GM15510 (cell line): ENCODE results near the gene NAMPT.

Experiments used
- POLR2A ChIP-seq: IDR thresholded peaks from 3 replicates; pipeline ENCODE4 v1.6.1; 2011; ENCODE audit warnings: borderline replicate concordance; ENCODE audit not compliant: insufficient read length; ENCODE audit errors: extremely low read depth

Gene NAMPT

GRCh38 chr7:106223156-106223555 is 61.6 kb downstream of the NAMPT start:
- TF ChIP-seq POLR2A = no peak

DNA sequence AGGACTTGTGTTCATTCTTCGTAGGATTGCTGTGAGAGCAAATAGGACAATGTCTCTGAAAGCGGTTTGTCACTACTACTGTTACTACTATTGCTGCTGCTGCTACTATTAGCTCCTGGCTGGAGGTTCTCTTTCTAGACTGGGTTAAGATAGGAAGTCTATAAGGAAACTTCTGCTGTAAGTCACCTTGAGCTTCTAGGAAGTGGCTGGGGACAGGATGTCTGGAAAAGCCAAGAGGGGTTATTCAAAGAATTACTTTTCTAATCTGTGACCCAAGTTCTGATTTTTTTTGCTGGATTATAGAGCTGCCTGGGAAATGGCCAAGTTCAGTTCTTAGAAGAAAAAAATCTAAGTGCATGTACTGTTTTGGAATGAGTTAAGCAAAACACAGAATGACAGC is 62.2 kb downstream of the NAMPT start:
- no peak for TF ChIP-seq POLR2A

DNA sequence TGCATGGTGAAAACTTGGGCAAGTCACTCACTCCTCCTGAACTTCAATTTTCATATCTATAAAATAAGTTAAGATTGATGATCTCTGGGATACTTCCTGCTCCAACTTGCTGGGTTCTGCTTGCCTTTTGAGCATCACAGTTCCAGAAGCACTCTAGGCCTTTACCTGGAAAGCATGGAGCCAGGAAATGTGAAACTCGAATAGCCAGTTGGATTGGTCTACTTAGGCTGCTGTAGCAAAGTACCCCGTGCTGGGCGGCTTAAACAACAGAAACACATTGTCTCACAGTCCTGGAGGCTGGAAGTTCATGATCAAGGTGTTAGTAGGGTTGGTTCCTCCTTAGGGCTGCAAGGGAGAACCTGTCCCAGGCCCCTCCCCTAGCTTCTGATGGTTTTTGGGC is 64.5 kb downstream of the NAMPT start:
- no peak for TF ChIP-seq POLR2A

DNA sequence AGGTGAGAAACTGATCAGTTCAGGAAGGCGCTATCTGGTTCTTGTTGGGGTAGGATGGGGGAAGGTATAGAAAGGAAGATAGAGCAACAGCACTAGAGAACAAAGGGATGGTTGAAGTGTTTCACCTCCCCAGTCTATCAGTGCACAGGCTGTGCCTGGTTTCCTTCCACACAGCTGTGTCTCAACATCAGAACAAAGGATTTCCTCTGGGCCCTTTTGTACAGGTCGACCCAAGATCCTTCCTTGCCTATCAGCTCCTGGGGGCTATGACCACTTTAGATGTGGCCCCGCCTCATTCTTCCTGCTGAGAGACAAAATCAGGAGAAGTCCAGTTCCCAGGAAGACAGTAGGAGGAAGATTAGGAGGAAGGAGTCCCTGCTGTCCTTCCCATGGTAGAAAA is 65.6 kb downstream of the NAMPT start:
- no peak for TF ChIP-seq POLR2A

DNA sequence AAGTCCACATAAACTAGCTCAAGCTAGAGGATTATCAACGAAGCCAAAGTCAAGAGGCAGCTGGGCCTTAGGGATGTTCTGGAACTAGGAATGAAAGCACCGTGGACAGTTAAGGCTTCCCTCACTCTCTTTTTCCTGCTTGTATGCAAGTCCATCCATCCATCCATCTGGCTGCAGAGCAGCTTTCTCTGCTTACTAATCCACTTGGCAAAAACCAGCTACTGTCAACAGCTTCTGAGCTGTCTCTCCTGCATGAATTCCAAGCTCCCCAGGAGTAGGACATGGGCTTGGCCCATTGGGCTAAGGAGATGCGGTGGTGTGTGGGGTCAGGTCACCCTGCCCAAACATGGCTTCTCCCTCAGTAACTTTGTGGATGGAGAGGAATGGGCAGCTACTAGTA is 66.2 kb downstream of the NAMPT start:
- no peak for TF ChIP-seq POLR2A

- TF ChIP-seq POLR2A = no peak
Observed at GRCh38 chr7:106216923-106217542, 67.8 kb downstream of the NAMPT start.

- TF ChIP-seq POLR2A = no peak
Observed at GRCh38 chr7:106216517-106216922, 68.3 kb downstream of the NAMPT start.

DNA sequence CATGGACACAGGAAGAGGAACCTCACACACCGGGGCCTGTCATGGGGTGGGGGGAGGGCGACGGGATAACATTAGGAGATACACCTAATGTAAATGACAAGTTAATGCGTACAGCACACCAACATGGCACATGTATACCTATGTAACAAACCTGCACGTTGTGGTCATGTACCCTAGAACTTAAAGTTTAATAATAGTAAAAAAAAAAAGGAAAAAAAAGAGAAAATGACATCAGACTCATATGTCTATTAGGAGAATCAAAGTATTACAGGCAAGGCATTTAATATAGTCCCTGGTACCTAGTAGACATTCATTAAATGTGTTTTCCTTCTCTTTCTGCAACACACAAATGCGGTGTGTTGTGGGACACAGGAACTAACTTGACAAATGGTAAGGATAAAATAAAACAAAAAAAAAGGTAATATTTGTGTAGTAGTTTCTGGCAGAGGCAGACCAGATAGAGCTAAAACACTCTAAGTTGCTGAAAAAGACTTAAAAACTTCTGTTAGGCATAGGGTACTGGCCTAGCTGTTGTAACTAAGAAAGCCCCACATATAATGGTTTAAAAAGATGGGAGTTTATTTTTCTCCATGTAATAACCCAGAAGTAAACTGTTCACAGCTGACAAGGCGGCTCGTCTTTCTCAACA is 68.8 kb downstream of the NAMPT start:
- no peak for TF ChIP-seq POLR2A

DNA sequence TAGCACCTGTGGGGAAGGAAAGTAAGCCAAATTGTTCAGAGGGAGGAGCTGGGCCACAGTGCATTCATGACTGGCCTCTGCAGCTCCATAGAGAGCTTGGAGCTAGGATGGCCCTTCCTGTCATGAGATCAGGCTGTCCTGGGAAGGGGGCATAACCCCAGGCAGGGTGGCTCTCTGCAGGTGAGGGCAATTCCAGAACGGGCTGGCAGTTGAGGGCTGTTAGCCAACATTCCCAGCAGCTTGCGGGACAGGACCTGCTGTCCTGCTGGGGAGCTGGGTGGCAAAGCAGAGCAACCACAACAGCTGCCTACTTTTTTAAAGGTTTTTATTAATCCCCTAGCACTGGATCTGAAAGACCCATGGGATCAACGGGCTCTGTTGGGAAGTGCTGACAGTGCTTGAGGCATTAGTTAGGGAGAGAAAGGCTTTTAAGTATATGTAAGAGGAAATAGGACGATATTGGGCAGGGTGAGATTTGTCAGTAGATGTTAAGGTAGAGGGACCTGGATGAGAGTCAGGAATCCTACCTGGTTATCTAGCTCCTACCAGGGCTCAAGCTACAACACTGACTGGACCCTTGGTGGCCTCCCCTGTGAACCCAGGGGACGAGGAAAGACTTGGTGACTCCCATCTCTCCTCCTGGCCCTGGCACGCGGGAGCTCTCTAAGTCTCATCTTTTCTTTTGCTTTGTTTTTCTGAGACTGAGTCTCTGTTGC is 77.8 kb downstream of the NAMPT start:
- no peak for TF ChIP-seq POLR2A

GRCh38 chr7:106205621-106206222 is 79.1 kb downstream of the NAMPT start:
- no peak for TF ChIP-seq POLR2A

- TF ChIP-seq POLR2A = no peak
Observed at GRCh38 chr7:106203473-106203872, 81.3 kb downstream of the NAMPT start.

- TF ChIP-seq POLR2A = no peak
Observed at GRCh38 chr7:106201164-106201563, 83.6 kb downstream of the NAMPT start.

DNA sequence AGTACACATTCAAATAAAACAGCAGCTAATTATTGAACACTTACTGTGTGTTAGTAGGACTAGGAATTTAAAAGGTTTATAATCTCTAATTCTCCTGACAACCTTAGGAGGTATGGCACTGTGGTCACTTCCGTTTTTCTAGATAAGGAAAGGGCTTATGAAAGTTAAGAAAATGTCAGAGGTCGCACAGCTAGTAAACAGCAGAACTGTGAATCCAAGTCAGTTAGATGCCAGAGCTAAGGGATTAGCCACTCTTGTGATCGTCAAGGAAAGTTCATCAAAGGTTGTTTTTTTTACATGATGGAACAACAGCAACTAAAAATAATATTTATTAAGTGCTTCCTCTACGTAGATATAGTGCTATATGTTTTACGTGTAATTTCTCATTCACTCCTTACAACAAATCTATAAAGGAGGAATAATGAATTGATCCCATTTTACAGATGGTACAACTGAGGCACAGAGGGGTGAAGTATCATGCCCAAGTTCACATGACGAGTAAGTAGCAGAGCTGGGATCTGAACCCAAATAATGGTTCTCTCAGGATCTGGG is 84.9 kb downstream of the NAMPT start:
- TF ChIP-seq POLR2A = no peak

- TF ChIP-seq POLR2A = no peak
Observed at GRCh38 chr7:106199024-106199423, 85.8 kb downstream of the NAMPT start.
